Neural cell (in vitro differentiated cells): ENCODE data around the gene CASP12. TPM values are rescaled to one million over a fixed set of nuclear protein-coding genes. Genes with fewer than 3 reads are reported as not detected.

ENCODE experiments used
- H2AFZ ChIP-seq: fragments of 200-600, 300-800 bp; sonication (generic), shearing (Covaris generic); 2 replicates; pipeline ENCODE4 v1.6.0; 2014; ENCODE audit warnings: low read depth, mild to moderate bottlenecking, antibody characterized with exemption, low read length, moderate library complexity
- H3F3A ChIP-seq: fragments of 200-600 bp; shearing (Covaris generic); 2 replicates; pipeline ENCODE4 v1.6.1; 2016; ENCODE audit warnings: mild to moderate bottlenecking, moderate library complexity, mixed read lengths, antibody characterized with exemption, low read length; ENCODE audit not compliant: insufficient read depth, poor library complexity, severe bottlenecking
- H3K27ac ChIP-seq: fragments of 200-600, 300-800 bp; sonication (generic), shearing (Covaris generic); 2 replicates; pipeline ENCODE4 v1.5.1; 2014; ENCODE audit warnings: mild to moderate bottlenecking, low read length, moderate library complexity
- H3K27me3 ChIP-seq: fragments of 300-800, 200-600 bp; sonication (generic), shearing (Covaris generic); 2 replicates; pipeline ENCODE4 v1.6.0; 2014; ENCODE audit warnings: mild to moderate bottlenecking, low read depth, low read length, moderate library complexity; ENCODE audit not compliant: insufficient read depth
- H3K36me3 ChIP-seq: fragments of 300-800, 200-600 bp; sonication (generic), shearing (Covaris generic); 2 replicates; pipeline ENCODE4 v1.5.1; 2014; ENCODE audit warnings: mild to moderate bottlenecking, antibody characterized with exemption, low read length, moderate library complexity; ENCODE audit not compliant: insufficient read depth
- H3K4me2 ChIP-seq: fragments of 300-800, 200-600 bp; sonication (generic), shearing (Covaris generic); 2 replicates; pipeline ENCODE4 v1.6.0; 2014; ENCODE audit warnings: mild to moderate bottlenecking, low read length
- H3K4me3 ChIP-seq: fragments of 300-800, 200-600 bp; sonication (generic), shearing (Covaris generic); 2 replicates; pipeline ENCODE4 v1.5.1; 2014; ENCODE audit warnings: mild to moderate bottlenecking, low read length, moderate library complexity
- H3K79me2 ChIP-seq: fragments of 200-600 bp; shearing (Covaris generic); replicated peaks from 2 replicates; pipeline ENCODE4 v1.6.0; 2014; ENCODE audit warnings: mild to moderate bottlenecking, low read length, moderate library complexity; ENCODE audit not compliant: insufficient read depth
- H3K9ac ChIP-seq: fragments of 300-800, 200-600 bp; sonication (generic), shearing (Covaris generic); 2 replicates; pipeline ENCODE4 v1.6.1; 2016; ENCODE audit warnings: mild to moderate bottlenecking, low read length, mixed read lengths
- H3K9me2 ChIP-seq: fragments of 200-600 bp; shearing (Covaris generic); 2 replicates; pipeline ENCODE4 v1.6.1; 2016; ENCODE audit warnings: mild to moderate bottlenecking, low read length, mixed read lengths; ENCODE audit not compliant: insufficient read depth
- H3K9me3 ChIP-seq: fragments of 200-600, 300-800 bp; sonication (generic), shearing (Covaris generic); 2 replicates; pipeline ENCODE4 v1.6.1; 2016; ENCODE audit warnings: mild to moderate bottlenecking, mixed run types, low read length, moderate library complexity, mixed read lengths
- H4K20me1 ChIP-seq: fragments of 200-600 bp; shearing (Covaris generic); 2 replicates; pipeline ENCODE4 v1.6.1; 2016; ENCODE audit warnings: mild to moderate bottlenecking, mixed run types; ENCODE audit not compliant: insufficient read depth
- CTCF ChIP-seq: fragments of 450-650 bp; IDR thresholded peaks from 2 replicates; pipeline ENCODE4 v1.5.1; 2014; ENCODE audit warnings: antibody characterized with exemption, mild to moderate bottlenecking, moderate library complexity; ENCODE audit not compliant: poor library complexity, severe bottlenecking
- EP300 ChIP-seq: fragments of 450-650 bp; conservative IDR thresholded peaks from 2 replicates; pipeline ENCODE4 v1.6.1; 2014; ENCODE audit warnings: antibody characterized with exemption, mild to moderate bottlenecking, moderate library complexity; ENCODE audit not compliant: poor library complexity, severe bottlenecking
- EZH2 ChIP-seq: fragments of 200-600, 300-800 bp; shearing (Covaris generic), sonication (generic); IDR thresholded peaks from 2 replicates; pipeline ENCODE4 v1.6.1; 2014; ENCODE audit warnings: antibody characterized with exemption, low read length, borderline replicate concordance, mild to moderate bottlenecking; ENCODE audit not compliant: insufficient read depth, poor library complexity, severe bottlenecking
- MXI1 ChIP-seq: fragments of 450-650 bp; conservative IDR thresholded peaks from 2 replicates; pipeline ENCODE4 v1.6.1; 2014; ENCODE audit warnings: antibody characterized with exemption, mild to moderate bottlenecking; ENCODE audit not compliant: poor library complexity, severe bottlenecking
- POLR2AphosphoS5 ChIP-seq: IDR thresholded peaks from 2 replicates; pipeline ENCODE4 v1.6.1; 2012
- RAD21 ChIP-seq: fragments of 450-650 bp; conservative IDR thresholded peaks from 2 replicates; pipeline ENCODE4 v1.6.1; 2014; ENCODE audit warnings: antibody characterized with exemption, mild to moderate bottlenecking, moderate library complexity
- REST ChIP-seq: IDR thresholded peaks from 2 replicates; pipeline ENCODE4 v1.6.1; 2012; ENCODE audit warnings: borderline replicate concordance
- SMC3 ChIP-seq: fragments of 450-650 bp; conservative IDR thresholded peaks from 2 replicates; pipeline ENCODE4 v1.6.1; 2014; ENCODE audit warnings: antibody characterized with exemption, mild to moderate bottlenecking, moderate library complexity; ENCODE audit not compliant: poor library complexity
- TAF1 ChIP-seq: IDR thresholded peaks from 2 replicates; pipeline ENCODE4 v1.6.1; 2012; ENCODE audit warnings: low read depth
- polyA plus RNA-seq: library from polyadenylated mRNA; depleted of rRNA; stranded (reverse); fragments of >200 nt; gene quantifications from 2 replicates; pipeline ENCODE4 v1.2.3, GENCODE V29; 2014

The CASP12 gene
- polyA plus RNA-seq, 1 donor from 2014 or later: not detected

GRCh38 chr11:104926771-104927611 is 28.7 kb upstream of the CASP12 start:
- no peak overlapping the region for H3K9ac ChIP-seq
- no peak overlapping the region for H3K4me3 ChIP-seq
- H3K79me2 ChIP-seq: no peaks in the 10 kb centered on the region
- no peaks in the 10 kb centered on the region for H3K36me3 ChIP-seq
- TF ChIP-seq REST (no peak), RAD21 (no peak), CTCF (no peak), MXI1 (no peak), EP300 (no peak), EZH2 (no peak), SMC3 (no peak), POLR2AphosphoS5 (no peak), TAF1 (no peak)
- no peaks in the 10 kb centered on the region for H3F3A ChIP-seq
- no peaks in the 10 kb centered on the region for H4K20me1 ChIP-seq
- no peak overlapping the region for H3K27ac ChIP-seq
- no peak overlapping the region for H2AFZ ChIP-seq
- H3K27me3 ChIP-seq: no peaks in the 10 kb centered on the region
- H3K9me2 ChIP-seq: no peaks in the 10 kb centered on the region
- H3K4me2 ChIP-seq: no peak overlapping the region
- H3K9me3 ChIP-seq: no peaks in the 10 kb centered on the region

- H3K4me2 ChIP-seq: no peak overlapping the region
- no peaks in the 10 kb centered on the region for H3K79me2 ChIP-seq
- no peaks in the 10 kb centered on the region for H3K36me3 ChIP-seq
- no peaks in the 10 kb centered on the region for H3K9me2 ChIP-seq
- H3K27me3 ChIP-seq: no peaks in the 10 kb centered on the region
- H4K20me1 ChIP-seq: no peaks in the 10 kb centered on the region
- TF ChIP-seq EZH2 (no peak), REST (no peak), POLR2AphosphoS5 (no peak), MXI1 (no peak)
- H3K9me3 ChIP-seq: no peaks in the 10 kb centered on the region
- H3K9ac ChIP-seq: no peak overlapping the region
- no peak overlapping the region for H3K4me3 ChIP-seq
- no peak overlapping the region for H3K27ac ChIP-seq
- H3F3A ChIP-seq: no peaks in the 10 kb centered on the region
- no peak overlapping the region for H2AFZ ChIP-seq
These were observed 27.6 kb upstream of the CASP12 start for GRCh38 chr11:104925850-104926249.
